HepG2 (cell line): ENCODE results near the gene ZSCAN21. TPM values are rescaled to one million over a fixed set of nuclear protein-coding genes. Genes with fewer than 3 reads are reported as not detected.

Experiments used
- ARNT2 ChIP-seq: sonication (generic); formaldehyde crosslinking; IDR thresholded peaks from 2 replicates; pipeline ENCODE4 v1.8.0; 2022; ENCODE audit warnings: mild to moderate bottlenecking, low read depth, missing genetic modification reagents, moderate library complexity
- ERF ChIP-seq: IDR thresholded peaks from 2 replicates; pipeline ENCODE4 v1.6.1; 2018; ENCODE audit warnings: missing biosample characterization, missing genetic modification reagents
- HHEX ChIP-seq: IDR thresholded peaks from 2 replicates; pipeline ENCODE4 v1.6.1; 2016; ENCODE audit warnings: control low read depth
- HOXA3 ChIP-seq: sonication (generic); formaldehyde crosslinking; IDR thresholded peaks from 2 replicates; pipeline ENCODE4 v1.5.0; 2020; ENCODE audit warnings: missing genetic modification reagents
- MBNL3 ChIP-seq: fragments of 250-450 bp; sonication (Bioruptor Pico); conservative IDR thresholded peaks from 2 replicates; pipeline ENCODE4 v1.8.0; 2022; ENCODE audit warnings: mild to moderate bottlenecking, inconsistent platforms
- SALL1 ChIP-seq: sonication (generic); formaldehyde crosslinking; IDR thresholded peaks from 2 replicates; pipeline ENCODE4 v1.8.0; 2022; ENCODE audit warnings: mild to moderate bottlenecking, missing genetic modification reagents
- SRY ChIP-seq: sonication (generic); formaldehyde crosslinking; IDR thresholded peaks from 2 replicates; pipeline ENCODE4 v1.8.0; 2022; ENCODE audit warnings: mild to moderate bottlenecking, missing genetic modification reagents
- YY1 ChIP-seq: IDR thresholded peaks from 2 replicates; pipeline ENCODE4 v1.6.1; 2011; ENCODE audit warnings: low read length, low read depth, moderate library complexity, mild to moderate bottlenecking; ENCODE audit not compliant: insufficient read depth, insufficient replicate concordance
- ZBTB3 ChIP-seq: sonication (generic); formaldehyde crosslinking; IDR thresholded peaks from 2 replicates; pipeline ENCODE4 v1.4.0; 2020; ENCODE audit warnings: low read depth, mild to moderate bottlenecking, moderate library complexity, missing genetic modification reagents, borderline replicate concordance
- ZBTB7A ChIP-seq: sonication (generic); formaldehyde crosslinking; IDR thresholded peaks from 2 replicates; pipeline ENCODE4 v1.8.0; 2022; ENCODE audit warnings: mild to moderate bottlenecking, missing genetic modification reagents
- ZFP90 ChIP-seq: sonication (generic); formaldehyde crosslinking; IDR thresholded peaks from 2 replicates; pipeline ENCODE4 v1.8.0; 2022; ENCODE audit warnings: missing genetic modification reagents, mild to moderate bottlenecking, inconsistent platforms, borderline replicate concordance
- ZNF160 ChIP-seq: sonication (generic); formaldehyde crosslinking; IDR thresholded peaks from 2 replicates; pipeline ENCODE4 v1.8.0; 2022; ENCODE audit warnings: mild to moderate bottlenecking, inconsistent platforms, missing genetic modification reagents
- ZNF3 ChIP-seq: IDR thresholded peaks from 2 replicates; pipeline ENCODE4 v1.7.0; 2017; ENCODE audit warnings: inconsistent platforms
- ZNF619 ChIP-seq: sonication (generic); formaldehyde crosslinking; IDR thresholded peaks from 2 replicates; pipeline ENCODE4 v1.4.0; 2020; ENCODE audit warnings: mild to moderate bottlenecking, missing genetic modification reagents
- polyA plus RNA-seq, 8 experiments: library from polyadenylated mRNA; depleted of rRNA in 3 of 8; stranded (reverse) in 7 of 8; unstranded in 1 of 8; fragments of >200 nt; fragmentation: Illumina TruSeq in 4 of 8; extraction: Trizol in 4 of 8; gene quantifications; 2 replicates each; pipeline versions ENCODE4 v1.2.1 to v1.2.3, GENCODE V29; 2011 to 2016; ENCODE audit warnings: low read depth in 4 of 8, missing spikeins in 1 of 8, mixed read lengths in 1 of 8; ENCODE audit not compliant: insufficient read depth in 1 of 8
- total RNA-seq, 5 experiments: library from RNA; depleted of rRNA; stranded (reverse); fragments of >200 nt; fragmentation: Illumina TruSeq; extraction: Trizol; gene quantifications; 2 replicates each; pipeline ENCODE4 v1.2.3, GENCODE V29; 2016; ENCODE audit warnings: low read depth in 1 of 5
- TF ChIP-seq, protein P1 (sequence below): sonication (generic); formaldehyde crosslinking; IDR thresholded peaks from 2 replicates; pipeline ENCODE4 v1.4.0; 2020; ENCODE audit warnings: missing genetic modification reagents, mild to moderate bottlenecking, borderline replicate concordance
- TF ChIP-seq, protein P2 (sequence below): sonication (generic); formaldehyde crosslinking; IDR thresholded peaks from 2 replicates; pipeline ENCODE4 v1.5.1; 2020; ENCODE audit warnings: mild to moderate bottlenecking, moderate library complexity, missing genetic modification reagents
- TF ChIP-seq, protein P3 (sequence below): sonication (generic); formaldehyde crosslinking; IDR thresholded peaks from 2 replicates; pipeline ENCODE4 v1.4.0; 2020; ENCODE audit warnings: missing genetic modification reagents, mild to moderate bottlenecking, borderline replicate concordance
- TF ChIP-seq, protein P4 (sequence below): IDR thresholded peaks from 2 replicates; pipeline ENCODE4 v1.4.0; 2020; ENCODE audit warnings: mild to moderate bottlenecking, missing genetic modification reagents

Gene ZSCAN21
- total and polyA plus RNA-seq, 2 of the 13 experiments (the other 11 are each of a cell fraction or from before 2014, with no cell fraction given), result 7.0 to 10.0 TPM

DNA sequence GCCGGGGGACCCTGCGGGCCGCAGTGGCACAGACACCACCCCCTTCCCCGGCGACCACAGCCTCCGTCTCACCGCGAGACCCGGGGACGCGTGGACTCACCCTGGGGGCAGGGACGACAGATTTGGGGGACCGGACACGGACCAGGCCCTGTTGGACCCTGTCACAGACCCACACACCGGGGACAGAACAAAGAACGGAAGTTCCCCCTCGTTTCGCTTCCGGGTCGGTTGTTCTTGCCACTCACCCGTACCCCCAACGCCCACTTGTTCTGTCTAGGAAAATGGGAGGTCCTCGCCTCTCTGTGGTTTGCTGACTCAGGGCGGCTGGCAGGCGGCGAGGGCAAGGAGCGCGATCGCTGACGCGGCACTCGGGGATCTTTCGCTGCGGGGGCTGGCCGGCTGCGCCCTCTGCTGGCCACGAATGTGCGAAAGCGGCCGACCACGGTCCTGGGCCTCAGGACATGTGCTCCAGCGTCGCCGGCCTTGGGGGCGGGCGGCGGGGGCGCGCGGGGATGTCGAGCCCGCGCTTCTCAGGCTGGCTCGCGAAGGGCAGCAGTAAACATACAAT is 32.0 kb downstream of the ZSCAN21 start, which contains the start of gene ZNF3 (continued):
- TF ChIP-seq SALL1 (CRISPR knock-in tag) (peak; percentile 97), ARNT2 (peak; percentile 86), HHEX (CRISPR knock-in tag) (0 out of 2 replicates have a peak, but pooled peaks have one; percentile 6), YY1 (peak; percentile 59), ERF (CRISPR knock-in tag) (peak; percentile 98), ZBTB7A (CRISPR knock-in tag) (peak; percentile 16; the same call in 1 of the 2 replicates), ZNF160 (CRISPR knock-in tag) (peak; percentile 70; the same call in 1 of the 2 replicates), ZNF3 (no peak), HOXA3 (CRISPR knock-in tag) (peak; percentile 94), MBNL3 (no peak), ZBTB3 (CRISPR knock-in tag) (no peak), SRY (CRISPR knock-in tag) (peak; percentile 68), ZFP90 (CRISPR knock-in tag) (peak; percentile 79), ZNF619 (CRISPR knock-in tag) (peak; percentile 54)
- TF ChIP-seq, protein P1, sequence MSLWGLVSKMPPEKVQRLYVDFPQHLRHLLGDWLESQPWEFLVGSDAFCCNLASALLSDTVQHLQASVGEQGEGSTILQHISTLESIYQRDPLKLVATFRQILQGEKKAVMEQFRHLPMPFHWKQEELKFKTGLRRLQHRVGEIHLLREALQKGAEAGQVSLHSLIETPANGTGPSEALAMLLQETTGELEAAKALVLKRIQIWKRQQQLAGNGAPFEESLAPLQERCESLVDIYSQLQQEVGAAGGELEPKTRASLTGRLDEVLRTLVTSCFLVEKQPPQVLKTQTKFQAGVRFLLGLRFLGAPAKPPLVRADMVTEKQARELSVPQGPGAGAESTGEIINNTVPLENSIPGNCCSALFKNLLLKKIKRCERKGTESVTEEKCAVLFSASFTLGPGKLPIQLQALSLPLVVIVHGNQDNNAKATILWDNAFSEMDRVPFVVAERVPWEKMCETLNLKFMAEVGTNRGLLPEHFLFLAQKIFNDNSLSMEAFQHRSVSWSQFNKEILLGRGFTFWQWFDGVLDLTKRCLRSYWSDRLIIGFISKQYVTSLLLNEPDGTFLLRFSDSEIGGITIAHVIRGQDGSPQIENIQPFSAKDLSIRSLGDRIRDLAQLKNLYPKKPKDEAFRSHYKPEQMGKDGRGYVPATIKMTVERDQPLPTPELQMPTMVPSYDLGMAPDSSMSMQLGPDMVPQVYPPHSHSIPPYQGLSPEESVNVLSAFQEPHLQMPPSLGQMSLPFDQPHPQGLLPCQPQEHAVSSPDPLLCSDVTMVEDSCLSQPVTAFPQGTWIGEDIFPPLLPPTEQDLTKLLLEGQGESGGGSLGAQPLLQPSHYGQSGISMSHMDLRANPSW, result no peak
- TF ChIP-seq, protein P2, sequence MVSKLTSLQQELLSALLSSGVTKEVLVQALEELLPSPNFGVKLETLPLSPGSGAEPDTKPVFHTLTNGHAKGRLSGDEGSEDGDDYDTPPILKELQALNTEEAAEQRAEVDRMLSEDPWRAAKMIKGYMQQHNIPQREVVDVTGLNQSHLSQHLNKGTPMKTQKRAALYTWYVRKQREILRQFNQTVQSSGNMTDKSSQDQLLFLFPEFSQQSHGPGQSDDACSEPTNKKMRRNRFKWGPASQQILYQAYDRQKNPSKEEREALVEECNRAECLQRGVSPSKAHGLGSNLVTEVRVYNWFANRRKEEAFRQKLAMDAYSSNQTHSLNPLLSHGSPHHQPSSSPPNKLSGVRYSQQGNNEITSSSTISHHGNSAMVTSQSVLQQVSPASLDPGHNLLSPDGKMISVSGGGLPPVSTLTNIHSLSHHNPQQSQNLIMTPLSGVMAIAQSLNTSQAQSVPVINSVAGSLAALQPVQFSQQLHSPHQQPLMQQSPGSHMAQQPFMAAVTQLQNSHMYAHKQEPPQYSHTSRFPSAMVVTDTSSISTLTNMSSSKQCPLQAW (CRISPR knock-in tag), result peak; percentile 98
- TF ChIP-seq, protein P3, sequence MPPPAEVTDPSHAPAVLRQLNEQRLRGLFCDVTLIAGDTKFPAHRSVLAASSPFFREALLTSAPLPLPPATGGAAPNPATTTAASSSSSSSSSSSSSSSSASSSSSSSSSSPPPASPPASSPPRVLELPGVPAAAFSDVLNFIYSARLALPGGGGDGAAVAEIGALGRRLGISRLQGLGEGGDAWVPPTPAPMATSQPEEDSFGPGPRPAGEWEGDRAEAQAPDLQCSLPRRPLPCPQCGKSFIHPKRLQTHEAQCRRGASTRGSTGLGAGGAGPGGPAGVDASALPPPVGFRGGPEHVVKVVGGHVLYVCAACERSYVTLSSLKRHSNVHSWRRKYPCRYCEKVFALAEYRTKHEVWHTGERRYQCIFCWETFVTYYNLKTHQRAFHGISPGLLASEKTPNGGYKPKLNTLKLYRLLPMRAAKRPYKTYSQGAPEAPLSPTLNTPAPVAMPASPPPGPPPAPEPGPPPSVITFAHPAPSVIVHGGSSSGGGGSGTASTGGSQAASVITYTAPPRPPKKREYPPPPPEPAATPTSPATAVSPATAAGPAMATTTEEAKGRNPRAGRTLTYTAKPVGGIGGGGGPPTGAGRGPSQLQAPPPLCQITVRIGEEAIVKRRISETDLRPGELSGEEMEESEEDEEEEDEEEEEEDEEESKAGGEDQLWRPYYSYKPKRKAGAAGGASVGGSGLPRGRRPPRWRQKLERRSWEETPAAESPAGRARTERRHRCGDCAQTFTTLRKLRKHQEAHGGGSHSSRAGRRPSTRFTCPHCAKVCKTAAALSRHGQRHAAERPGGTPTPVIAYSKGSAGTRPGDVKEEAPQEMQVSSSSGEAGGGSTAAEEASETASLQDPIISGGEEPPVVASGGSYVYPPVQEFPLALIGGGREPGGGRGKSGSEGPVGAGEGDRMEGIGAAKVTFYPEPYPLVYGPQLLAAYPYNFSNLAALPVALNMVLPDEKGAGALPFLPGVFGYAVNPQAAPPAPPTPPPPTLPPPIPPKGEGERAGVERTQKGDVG (CRISPR knock-in tag), result peak; percentile 75; the same call in 1 of the 2 replicates
- TF ChIP-seq, protein P4, sequence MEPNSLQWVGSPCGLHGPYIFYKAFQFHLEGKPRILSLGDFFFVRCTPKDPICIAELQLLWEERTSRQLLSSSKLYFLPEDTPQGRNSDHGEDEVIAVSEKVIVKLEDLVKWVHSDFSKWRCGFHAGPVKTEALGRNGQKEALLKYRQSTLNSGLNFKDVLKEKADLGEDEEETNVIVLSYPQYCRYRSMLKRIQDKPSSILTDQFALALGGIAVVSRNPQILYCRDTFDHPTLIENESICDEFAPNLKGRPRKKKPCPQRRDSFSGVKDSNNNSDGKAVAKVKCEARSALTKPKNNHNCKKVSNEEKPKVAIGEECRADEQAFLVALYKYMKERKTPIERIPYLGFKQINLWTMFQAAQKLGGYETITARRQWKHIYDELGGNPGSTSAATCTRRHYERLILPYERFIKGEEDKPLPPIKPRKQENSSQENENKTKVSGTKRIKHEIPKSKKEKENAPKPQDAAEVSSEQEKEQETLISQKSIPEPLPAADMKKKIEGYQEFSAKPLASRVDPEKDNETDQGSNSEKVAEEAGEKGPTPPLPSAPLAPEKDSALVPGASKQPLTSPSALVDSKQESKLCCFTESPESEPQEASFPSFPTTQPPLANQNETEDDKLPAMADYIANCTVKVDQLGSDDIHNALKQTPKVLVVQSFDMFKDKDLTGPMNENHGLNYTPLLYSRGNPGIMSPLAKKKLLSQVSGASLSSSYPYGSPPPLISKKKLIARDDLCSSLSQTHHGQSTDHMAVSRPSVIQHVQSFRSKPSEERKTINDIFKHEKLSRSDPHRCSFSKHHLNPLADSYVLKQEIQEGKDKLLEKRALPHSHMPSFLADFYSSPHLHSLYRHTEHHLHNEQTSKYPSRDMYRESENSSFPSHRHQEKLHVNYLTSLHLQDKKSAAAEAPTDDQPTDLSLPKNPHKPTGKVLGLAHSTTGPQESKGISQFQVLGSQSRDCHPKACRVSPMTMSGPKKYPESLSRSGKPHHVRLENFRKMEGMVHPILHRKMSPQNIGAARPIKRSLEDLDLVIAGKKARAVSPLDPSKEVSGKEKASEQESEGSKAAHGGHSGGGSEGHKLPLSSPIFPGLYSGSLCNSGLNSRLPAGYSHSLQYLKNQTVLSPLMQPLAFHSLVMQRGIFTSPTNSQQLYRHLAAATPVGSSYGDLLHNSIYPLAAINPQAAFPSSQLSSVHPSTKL (CRISPR knock-in tag), result peak; percentile 79
